Tibial nerve (tissue), 4 donors: ENCODE results near the gene SART3. TPM values are rescaled to one million over a fixed set of nuclear protein-coding genes. Genes with fewer than 3 reads are reported as not detected.

ENCODE experiments used
- DNase-seq, 2 donors: peaks; one replicate each; pipeline ENCODE4 v3.0.0-alpha.2; 2019; ENCODE audit warnings: low spot score in 2 of 2
- H3K27ac ChIP-seq, 4 donors: fragments of 200-600 bp; sonication (generic) in 3 of 4; one replicate each; pipeline ENCODE4 v1.5.1; 2017 to 2019; ENCODE audit warnings: mild to moderate bottlenecking in 1 of 4
- H3K27me3 ChIP-seq, 2 donors: fragments of 200-600 bp; sonication (generic) in 1 of 2; one replicate each; pipeline versions ENCODE4 v1.5.1 to v1.6.0; 2017 to 2019
- H3K36me3 ChIP-seq, 3 donors: fragments of 200-600 bp; sonication (generic); one replicate each; pipeline ENCODE4 v1.5.1; 2018 to 2019
- H3K4me1 ChIP-seq, 4 donors: fragments of 200-600 bp; sonication (generic) in 3 of 4; one replicate each; pipeline ENCODE4 v1.5.1; 2017 to 2019
- H3K4me3 ChIP-seq, 4 donors: fragments of 200-600 bp; sonication (generic) in 3 of 4; one replicate each; pipeline ENCODE4 v1.5.1; 2017 to 2019; ENCODE audit warnings: mild to moderate bottlenecking in 1 of 4, moderate library complexity in 1 of 4
- H3K9me3 ChIP-seq, 4 donors: fragments of 200-600 bp; sonication (generic) in 3 of 4; one replicate each; pipeline ENCODE4 v1.5.1; 2017 to 2019
- EP300 ChIP-seq, 2 donors: sonication (generic); formaldehyde crosslinking; IDR thresholded peaks; one replicate each; pipeline ENCODE4 v1.6.1; 2017; ENCODE audit warnings: antibody characterized with exemption in 2 of 2, mild to moderate bottlenecking in 1 of 2
- POLR2A ChIP-seq, 2 donors: fragments of 450-650 bp; IDR thresholded peaks; one replicate each; pipeline ENCODE4 v1.6.1; 2017; ENCODE audit warnings: antibody characterized with exemption in 2 of 2, mild to moderate bottlenecking in 2 of 2, moderate library complexity in 2 of 2
- WGBS, 2 donors: methylation state at CpG; one replicate each; pipeline ENCODE4 v1.1.5; 2018; 5-methylcytosine and 5-hydroxymethylcytosine counted together
- total RNA-seq, 4 donors: library from RNA; depleted of rRNA; stranded (reverse); fragments of >200 nt; gene quantifications; one replicate each; pipeline ENCODE4 v1.1.0, GENCODE V29; 2016
- TF ChIP-seq, protein P1 (sequence below), 5 experiments: fragments of 200-600 bp in 3 of 5; fragments of 450-650 bp in 2 of 5; sonication (generic) in 3 of 5; IDR thresholded peaks; one replicate each; pipeline ENCODE4 v1.5.1; 2016 to 2019; ENCODE audit warnings: antibody characterized with exemption in 5 of 5, mild to moderate bottlenecking in 3 of 5, moderate library complexity in 2 of 5

The SART3 gene
- total RNA-seq, 4 donors from 2014 or later: 51.3 to 70.1 (median 63.4) TPM

DNA sequence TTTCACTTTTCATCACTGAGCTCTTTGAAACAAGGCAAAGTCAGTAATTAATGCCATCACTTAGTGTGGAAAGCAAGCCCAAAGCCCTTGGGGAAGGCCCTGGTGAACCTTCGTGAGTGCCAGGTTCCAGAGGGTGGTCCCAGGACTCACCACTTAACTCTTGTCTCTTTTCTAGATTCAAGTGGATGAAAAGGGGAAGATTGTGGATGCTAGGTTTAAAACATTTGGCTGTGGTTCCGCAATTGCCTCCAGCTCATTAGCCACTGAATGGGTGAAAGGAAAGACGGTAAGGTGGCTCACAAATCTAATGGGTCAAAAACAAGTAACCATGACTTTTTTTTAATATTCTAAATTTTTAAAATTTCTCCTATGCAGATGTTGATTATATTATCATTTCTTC, 4.2 kb upstream of the SART3 start:
- Histone ChIP-seq H3K27ac (peak overlapping the region in 2 of 4 donors; percentile 69 to 97), H3K27me3 (no peaks in the 10 kb centered on the region), H3K36me3 (peaks cover 0 to 61% (median 16%) of the 10 kb centered on the region in 3 donors), H3K4me3 (no peak overlapping the region), H3K4me1 (peaks cover 0 to 55% (median 6%) of the 10 kb centered on the region in 4 donors), H3K9me3 (no peaks in the 10 kb centered on the region)
- TF ChIP-seq, protein P1, sequence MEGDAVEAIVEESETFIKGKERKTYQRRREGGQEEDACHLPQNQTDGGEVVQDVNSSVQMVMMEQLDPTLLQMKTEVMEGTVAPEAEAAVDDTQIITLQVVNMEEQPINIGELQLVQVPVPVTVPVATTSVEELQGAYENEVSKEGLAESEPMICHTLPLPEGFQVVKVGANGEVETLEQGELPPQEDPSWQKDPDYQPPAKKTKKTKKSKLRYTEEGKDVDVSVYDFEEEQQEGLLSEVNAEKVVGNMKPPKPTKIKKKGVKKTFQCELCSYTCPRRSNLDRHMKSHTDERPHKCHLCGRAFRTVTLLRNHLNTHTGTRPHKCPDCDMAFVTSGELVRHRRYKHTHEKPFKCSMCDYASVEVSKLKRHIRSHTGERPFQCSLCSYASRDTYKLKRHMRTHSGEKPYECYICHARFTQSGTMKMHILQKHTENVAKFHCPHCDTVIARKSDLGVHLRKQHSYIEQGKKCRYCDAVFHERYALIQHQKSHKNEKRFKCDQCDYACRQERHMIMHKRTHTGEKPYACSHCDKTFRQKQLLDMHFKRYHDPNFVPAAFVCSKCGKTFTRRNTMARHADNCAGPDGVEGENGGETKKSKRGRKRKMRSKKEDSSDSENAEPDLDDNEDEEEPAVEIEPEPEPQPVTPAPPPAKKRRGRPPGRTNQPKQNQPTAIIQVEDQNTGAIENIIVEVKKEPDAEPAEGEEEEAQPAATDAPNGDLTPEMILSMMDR (IDR thresholded peaks at IDR 0.05): no peak
- no peak for TF ChIP-seq EP300 (IDR thresholded peaks at IDR 0.05)
- TF ChIP-seq POLR2A (IDR thresholded peaks at IDR 0.05): no peak
- DNase-seq: no peak
- WGBS, 2 donors: 79 to 88% methylated on average over 3 of the region's 3 CpGs

DNA sequence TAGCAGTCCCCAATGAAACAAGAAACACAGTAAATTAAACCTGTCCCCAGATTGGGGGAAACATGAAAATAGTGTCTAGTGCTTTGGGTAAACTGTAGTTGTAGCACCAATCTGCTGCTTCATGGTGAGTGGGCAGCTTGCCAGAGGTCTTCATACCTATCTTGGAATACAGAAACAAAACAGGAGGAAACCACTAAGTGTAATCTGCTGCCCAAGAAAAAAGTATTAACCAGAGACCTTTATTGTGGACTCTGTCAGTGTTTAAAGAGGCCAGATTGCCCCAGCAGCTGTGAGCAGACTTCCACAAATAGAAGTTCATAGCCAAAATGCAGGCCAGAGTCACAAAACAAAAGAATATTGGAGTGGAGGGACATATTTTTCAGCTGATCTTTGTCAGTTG, 3.8 kb upstream of the SART3 start:
- peaks cover 0 to 59% (median 11%) of the 10 kb centered on the region in 4 donors for H3K4me1 ChIP-seq
- H3K36me3 ChIP-seq: peaks cover 0 to 56% (median 16%) of the 10 kb centered on the region in 3 donors

DNA sequence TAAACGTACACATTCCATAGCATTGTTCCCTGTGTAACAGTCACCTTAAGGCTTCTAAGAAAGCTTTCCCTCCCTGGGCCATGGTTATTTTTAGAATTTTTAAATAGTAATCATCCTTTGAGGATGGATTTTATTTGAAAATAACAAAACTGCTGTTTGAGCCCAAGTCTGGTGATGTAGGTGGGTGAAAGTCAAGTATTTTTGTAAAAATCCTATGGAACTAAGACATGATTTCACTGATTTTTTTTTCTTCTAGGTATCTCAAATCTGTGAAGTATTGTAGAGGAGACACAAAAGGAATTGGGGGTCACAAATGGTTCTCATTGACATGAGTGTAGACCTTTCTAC, 2.8 kb upstream of the SART3 start:
- no peak for DNase-seq
- 0% methylated on average over 1 of the region's 1 CpG for WGBS, 2 donors
- peak overlapping the region; percentile 81 to 97 (median 97) for H3K27ac ChIP-seq

More for the DNA sequence above, 3.8 kb upstream of the SART3 start:
- TF ChIP-seq EP300 (IDR thresholded peaks at IDR 0.05): no peak
- TF ChIP-seq POLR2A (IDR thresholded peaks at IDR 0.05): no peak
- TF ChIP-seq, protein P1 (IDR thresholded peaks at IDR 0.05): no peak
- no peak for DNase-seq
- no peaks in the 10 kb centered on the region for H3K9me3 ChIP-seq
- H3K4me3 ChIP-seq: no peak overlapping the region
- H3K27ac ChIP-seq: peak overlapping the region in 2 of 4 donors; percentile 9 to 97
- H3K27me3 ChIP-seq: no peaks in the 10 kb centered on the region

DNA sequence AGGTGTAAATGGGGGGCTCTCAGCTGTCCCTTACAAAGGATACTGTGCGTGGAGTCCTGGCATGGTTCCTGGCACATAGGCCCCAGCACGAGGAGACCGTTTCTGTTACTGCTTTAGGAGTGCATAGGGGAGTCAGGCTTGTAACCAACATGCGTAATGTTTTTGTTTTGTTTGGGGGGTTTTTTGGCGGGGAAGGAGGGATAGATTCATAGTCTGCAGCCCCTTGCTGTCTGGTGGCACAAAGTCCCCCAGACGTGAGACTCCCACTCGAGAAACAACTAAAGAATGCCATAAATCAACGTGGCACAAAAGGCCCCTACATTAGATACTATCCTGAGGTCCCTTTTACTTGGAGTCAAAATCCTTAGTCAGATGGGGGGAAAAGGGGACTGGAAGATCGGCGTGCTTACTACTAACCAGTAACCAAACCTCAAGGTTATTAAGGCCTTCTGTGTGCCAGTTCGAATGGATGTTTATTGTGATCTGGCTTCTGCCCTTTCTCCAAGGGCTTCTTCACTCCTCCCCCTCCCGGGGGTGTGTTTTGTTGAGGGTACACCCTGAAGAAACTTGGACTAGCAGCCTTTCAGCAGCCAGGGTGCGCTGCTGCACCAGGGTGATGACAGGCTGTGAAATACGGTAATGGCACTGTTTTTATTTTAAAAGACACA, 2.3 kb upstream of the SART3 start:
- Histone ChIP-seq H3K4me3 (peak overlapping the region; percentile 81 to 97 (median 96)), H3K4me1 (peaks cover 0 to 74% (median 19%) of the 10 kb centered on the region in 4 donors), H3K27ac (peak overlapping the region; percentile 81 to 97 (median 97))

More for the DNA sequence above, 2.8 kb upstream of the SART3 start:
- H3K4me3 ChIP-seq: peak overlapping the region in 3 of 4 donors; percentile 81 to 96 (median 95)
- H3K9me3 ChIP-seq: no peaks in the 10 kb centered on the region
- H3K4me1 ChIP-seq: peaks cover 0 to 69% (median 18%) of the 10 kb centered on the region in 4 donors
- H3K27me3 ChIP-seq: no peaks in the 10 kb centered on the region
- TF ChIP-seq POLR2A (IDR thresholded peaks at IDR 0.05): no peak
- TF ChIP-seq, protein P1 (IDR thresholded peaks at IDR 0.05): no peak
- no peak for TF ChIP-seq EP300 (IDR thresholded peaks at IDR 0.05)
- peaks cover 0 to 47% (median 16%) of the 10 kb centered on the region in 3 donors for H3K36me3 ChIP-seq

More for the DNA sequence above, 2.3 kb upstream of the SART3 start:
- WGBS, 2 donors: 1% methylated on average over 11 to 14 of the region's 14 CpGs
- Histone ChIP-seq H3K36me3 (peaks cover 0 to 42% (median 16%) of the 10 kb centered on the region in 3 donors), H3K9me3 (no peaks in the 10 kb centered on the region), H3K27me3 (no peaks in the 10 kb centered on the region)
- peak; percentile 78 to 87 for DNase-seq
- TF ChIP-seq EP300 (IDR thresholded peaks at IDR 0.05): peak in 1 of 2 donors; percentile 78
- TF ChIP-seq POLR2A (IDR thresholded peaks at IDR 0.05): peak in 1 of 2 donors; percentile 29
- TF ChIP-seq, protein P1 (IDR thresholded peaks at IDR 0.05): peak; percentile 68 to 94 (median 83)
